Sigmoid colon (tissue), 4 donors: ENCODE measurements around the gene XYLB.
"Not testable (repeated sequence)": the region's sequence is repeated elsewhere in the genome, so short reads cannot be mapped to it uniquely, and the experiment has no call there.

Experiments used
- CTCF ChIP-seq, 4 experiments: fragments of 450-650 bp in 3 of 4; fragments of 200-600 bp in 1 of 4; IDR thresholded peaks; one replicate each; pipeline ENCODE4 v1.5.1; 2016 to 2019; ENCODE audit warnings: antibody characterized with exemption in 4 of 4, mild to moderate bottlenecking in 3 of 4, moderate library complexity in 2 of 4
- EP300 ChIP-seq, 4 donors: sonication (generic); formaldehyde crosslinking; IDR thresholded peaks; one replicate each; pipeline ENCODE4 v1.6.1; 2017; ENCODE audit warnings: antibody characterized with exemption in 4 of 4
- POLR2A ChIP-seq, 2 donors: fragments of 450-650 bp; IDR thresholded peaks; one replicate each; pipeline ENCODE4 v1.6.1; 2016; ENCODE audit warnings: antibody characterized with exemption in 2 of 2, mild to moderate bottlenecking in 2 of 2, moderate library complexity in 2 of 2
- POLR2AphosphoS5 ChIP-seq, 4 donors: sonication (generic); formaldehyde crosslinking; IDR thresholded peaks; one replicate each; pipeline ENCODE4 v1.6.1; 2017; ENCODE audit warnings: antibody characterized with exemption in 4 of 4

GRCh38 chr3:38320638-38321037 lies 25.9 kb upstream of the XYLB start:
- not testable (repeated sequence) for TF ChIP-seq CTCF, POLR2A, POLR2AphosphoS5, EP300 (IDR thresholded peaks at IDR 0.05)
